ENCODE results near the gene POU2F1.
A peak's percentile ranks its signal among the peaks of the same experiment; 100 is the strongest.

Gene POU2F1

DNA sequence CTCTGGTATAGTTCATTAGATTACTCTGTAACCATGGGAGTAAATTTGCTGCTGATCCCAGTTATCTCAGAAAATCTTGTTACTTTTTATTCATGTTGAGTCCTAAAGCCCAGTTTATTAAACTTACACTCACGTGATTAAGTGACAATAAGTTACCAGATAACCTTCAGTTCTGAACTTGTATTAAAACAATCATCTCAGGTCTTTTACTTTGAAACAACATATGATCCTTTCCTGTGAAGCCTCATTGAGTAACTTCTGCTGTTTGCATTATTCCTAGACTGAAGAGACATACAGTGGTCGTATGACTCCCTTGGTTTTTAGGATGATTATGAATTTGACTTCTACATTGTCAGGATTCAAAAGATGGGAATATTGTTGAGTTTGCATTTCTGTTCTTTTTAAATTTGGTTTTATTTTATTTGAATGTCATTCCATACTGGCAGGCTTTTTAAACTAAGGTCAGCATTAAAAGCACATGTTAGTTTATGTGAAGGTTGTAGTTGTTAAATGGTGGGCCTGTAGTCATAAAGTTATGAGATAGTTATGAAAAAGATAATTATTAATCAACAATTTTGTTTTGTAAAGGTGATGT is 179.8 kb downstream of the POU2F1 start:
- Histone ChIP-seq H3K18ac (ENCODE audit: low read length) (no peak overlapping the region), H4K91ac (ENCODE audit: low read depth, low read length, poor library complexity) (no peak overlapping the region), H2BK15ac (ENCODE audit: low read length) (no peak overlapping the region), H2BK120ac (ENCODE audit: low read depth, low read length) (no peak overlapping the region), H3K4me2 (ENCODE audit: insufficient read depth, low read length, poor library complexity, severe bottlenecking) (no peak overlapping the region), H3K14ac (ENCODE audit: low read length) (no peak overlapping the region), H3K4me1 (ENCODE audit: control insufficient read depth in 2 of 2, insufficient read depth in 1 of 2, low read depth in 1 of 2, low read length in 2 of 2) (peaks cover 4 to 15% of the 10 kb centered on the region in 2 donors), H2BK12ac (ENCODE audit: low read length) (no peak overlapping the region), H2AFZ (ENCODE audit: low read length) (no peak overlapping the region), H3K36me3 (replicated peaks in 1 of 2; ENCODE audit: control insufficient read depth in 2 of 2, insufficient read depth in 2 of 2, low read length in 2 of 2) (peaks cover 6 to 69% of the 10 kb centered on the region in 2 donors), H3K4ac (ENCODE audit: low read length) (no peak overlapping the region), H3K79me1 (ENCODE audit: low read depth, low read length) (no peaks in the 10 kb centered on the region), H3K9me3 (replicated peaks in 1 of 2; ENCODE audit: control insufficient read depth in 2 of 2, insufficient read depth in 1 of 2, low read depth in 1 of 2, low read length in 2 of 2) (no peaks in the 10 kb centered on the region), H3K23ac (ENCODE audit: low read depth, low read length, poor library complexity) (no peak overlapping the region), H2BK5ac (ENCODE audit: low read length) (no peak overlapping the region), H3K4me3 (ENCODE audit: low read length in 2 of 2) (no peak overlapping the region), H3K27ac (replicated peaks; ENCODE audit: low read length) (no peak overlapping the region), H4K8ac (ENCODE audit: low read depth, low read length) (no peak overlapping the region), H3K27me3 (ENCODE audit: control insufficient read depth in 3 of 3, insufficient read depth in 3 of 3, low read depth in 1 of 3, low read length in 3 of 3) (no peaks in the 10 kb centered on the region), H2AK5ac (ENCODE audit: low read depth, low read length) (no peak overlapping the region), H3K9ac (ENCODE audit: low read depth, low read length, poor library complexity) (no peak overlapping the region)
- no CpG with 5 or more reads among the region's 2 CpGs for WGBS, 2 donors (ENCODE audit: extremely low coverage in 2 of 2, insufficient read length in 2 of 2, insufficient replicate concordance in 1 of 2)
- DNase-seq (ENCODE audit: low spot score), result no peak

DNA sequence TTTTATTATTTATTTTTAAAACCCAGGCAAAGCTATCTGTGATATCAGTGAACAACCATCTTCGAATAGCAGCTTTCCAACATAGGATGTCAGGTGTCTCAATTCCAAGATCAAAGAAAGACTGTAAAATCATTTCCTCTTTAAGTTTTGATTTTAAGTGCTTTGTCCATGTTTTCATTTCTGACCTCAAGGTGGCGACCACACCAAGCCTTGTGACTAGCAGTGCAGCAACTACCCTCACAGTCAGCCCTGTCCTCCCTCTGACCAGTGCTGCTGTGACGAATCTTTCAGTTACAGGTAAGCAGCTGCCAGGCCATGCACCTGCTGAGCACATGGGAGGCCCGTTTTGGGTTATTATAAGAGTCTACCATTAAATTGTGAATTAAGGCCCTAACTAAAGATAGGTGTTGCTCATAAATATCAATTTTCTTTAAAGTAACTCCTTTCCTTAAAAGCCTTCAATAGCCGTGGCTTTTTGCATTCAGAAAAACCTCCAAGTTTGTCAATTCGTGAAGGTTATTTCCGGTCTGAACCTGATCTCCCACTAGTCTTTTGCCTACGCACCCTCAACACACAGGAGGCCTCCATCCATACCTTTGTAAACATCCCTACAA is 180.7 kb downstream of the POU2F1 start:
- DNase-seq (ENCODE audit: low spot score), result no peak
- Histone ChIP-seq H3K23ac (ENCODE audit: low read depth, low read length, poor library complexity) (no peak overlapping the region), H3K18ac (ENCODE audit: low read length) (no peak overlapping the region), H2BK12ac (ENCODE audit: low read length) (no peak overlapping the region), H3K36me3 (replicated peaks in 1 of 2; ENCODE audit: control insufficient read depth in 2 of 2, insufficient read depth in 2 of 2, low read length in 2 of 2) (peaks cover 4 to 70% of the 10 kb centered on the region in 2 donors), H2BK15ac (ENCODE audit: low read length) (no peak overlapping the region), H3K4me1 (ENCODE audit: control insufficient read depth in 2 of 2, insufficient read depth in 1 of 2, low read depth in 1 of 2, low read length in 2 of 2) (peaks cover 4 to 15% of the 10 kb centered on the region in 2 donors), H3K4me2 (ENCODE audit: insufficient read depth, low read length, poor library complexity, severe bottlenecking) (no peak overlapping the region), H3K27ac (replicated peaks; ENCODE audit: low read length) (no peak overlapping the region), H3K4me3 (ENCODE audit: low read length in 2 of 2) (no peak overlapping the region), H3K4ac (ENCODE audit: low read length) (no peak overlapping the region), H3K14ac (ENCODE audit: low read length) (no peak overlapping the region), H2BK120ac (ENCODE audit: low read depth, low read length) (no peak overlapping the region), H4K91ac (ENCODE audit: low read depth, low read length, poor library complexity) (no peak overlapping the region), H3K27me3 (ENCODE audit: control insufficient read depth in 3 of 3, insufficient read depth in 3 of 3, low read depth in 1 of 3, low read length in 3 of 3) (no peaks in the 10 kb centered on the region), H4K8ac (ENCODE audit: low read depth, low read length) (no peak overlapping the region), H2AK5ac (ENCODE audit: low read depth, low read length) (no peak overlapping the region), H3K9ac (ENCODE audit: low read depth, low read length, poor library complexity) (no peak overlapping the region), H3K79me1 (ENCODE audit: low read depth, low read length) (no peaks in the 10 kb centered on the region), H3K9me3 (replicated peaks in 1 of 2; ENCODE audit: control insufficient read depth in 2 of 2, insufficient read depth in 1 of 2, low read depth in 1 of 2, low read length in 2 of 2) (no peaks in the 10 kb centered on the region), H2BK5ac (ENCODE audit: low read length) (no peak overlapping the region), H2AFZ (ENCODE audit: low read length) (no peak overlapping the region)
- no CpG with 5 or more reads among the region's 8 CpGs for WGBS, 2 donors (ENCODE audit: extremely low coverage in 2 of 2, insufficient read length in 2 of 2, insufficient replicate concordance in 1 of 2)

DNA sequence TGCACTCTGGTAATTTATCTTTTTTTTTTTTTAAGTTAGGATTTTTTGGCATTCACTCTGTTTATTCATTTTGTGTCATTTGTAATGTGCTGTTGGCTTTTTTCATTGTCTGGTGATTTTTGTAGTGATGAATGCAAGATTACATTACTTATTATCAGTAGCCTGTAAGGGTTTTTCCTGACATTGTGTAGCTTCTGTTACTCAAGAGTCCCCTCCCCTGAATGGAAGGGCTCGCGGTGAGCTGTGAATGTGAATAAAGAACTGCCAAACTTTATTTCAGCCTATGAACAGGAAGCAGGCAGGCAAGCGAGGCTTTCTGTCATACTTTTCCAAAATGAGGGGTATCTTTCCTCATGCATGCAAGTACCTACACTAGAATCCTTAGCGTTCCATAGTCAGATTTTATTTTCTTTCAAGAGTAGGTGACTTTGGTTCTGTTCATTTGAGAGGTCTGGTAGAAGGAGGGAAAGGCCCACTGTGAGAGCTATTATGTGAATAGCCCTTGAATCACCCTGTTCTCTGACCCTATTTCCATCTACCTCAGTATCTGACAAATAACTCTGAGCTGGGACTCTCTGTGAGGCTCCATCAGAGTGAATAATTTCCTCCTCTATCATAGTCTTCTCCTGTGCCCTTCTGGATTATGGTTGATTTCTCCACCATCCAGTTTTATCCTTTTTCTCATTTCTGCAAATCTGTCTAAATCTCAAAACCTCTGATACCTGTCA is 183.6 kb downstream of the POU2F1 start:
- Histone ChIP-seq H2BK15ac (ENCODE audit: low read length) (no peak overlapping the region), H2BK12ac (ENCODE audit: low read length) (no peak overlapping the region), H3K23ac (ENCODE audit: low read depth, low read length, poor library complexity) (no peak overlapping the region), H4K91ac (ENCODE audit: low read depth, low read length, poor library complexity) (no peak overlapping the region), H3K4me1 (ENCODE audit: control insufficient read depth in 2 of 2, insufficient read depth in 1 of 2, low read depth in 1 of 2, low read length in 2 of 2) (peaks cover 4 to 15% of the 10 kb centered on the region in 2 donors), H4K8ac (ENCODE audit: low read depth, low read length) (no peak overlapping the region), H3K4me2 (ENCODE audit: insufficient read depth, low read length, poor library complexity, severe bottlenecking) (no peak overlapping the region), H2AK5ac (ENCODE audit: low read depth, low read length) (no peak overlapping the region), H3K9ac (ENCODE audit: low read depth, low read length, poor library complexity) (no peak overlapping the region), H3K36me3 (replicated peaks in 1 of 2; ENCODE audit: control insufficient read depth in 2 of 2, insufficient read depth in 2 of 2, low read length in 2 of 2) (peaks cover 4 to 62% of the 10 kb centered on the region in 2 donors), H2BK5ac (ENCODE audit: low read length) (no peak overlapping the region), H2AFZ (ENCODE audit: low read length) (peak overlapping the region; percentile 31), H3K9me3 (replicated peaks in 1 of 2; ENCODE audit: control insufficient read depth in 2 of 2, insufficient read depth in 1 of 2, low read depth in 1 of 2, low read length in 2 of 2) (no peaks in the 10 kb centered on the region), H3K79me1 (ENCODE audit: low read depth, low read length) (no peaks in the 10 kb centered on the region), H3K4me3 (ENCODE audit: low read length in 2 of 2) (no peak overlapping the region), H3K27ac (replicated peaks; ENCODE audit: low read length) (peak overlapping the region; percentile 58), H3K4ac (ENCODE audit: low read length) (no peak overlapping the region), H2BK120ac (ENCODE audit: low read depth, low read length) (no peak overlapping the region), H3K14ac (ENCODE audit: low read length) (no peak overlapping the region), H3K27me3 (ENCODE audit: control insufficient read depth in 3 of 3, insufficient read depth in 3 of 3, low read depth in 1 of 3, low read length in 3 of 3) (no peaks in the 10 kb centered on the region), H3K18ac (ENCODE audit: low read length) (no peak overlapping the region)
- WGBS, 2 donors (ENCODE audit: extremely low coverage in 2 of 2, insufficient read length in 2 of 2, insufficient replicate concordance in 1 of 2), result no CpG with 5 or more reads among the region's 4 CpGs
- DNase-seq (ENCODE audit: low spot score), result no peak

DNA sequence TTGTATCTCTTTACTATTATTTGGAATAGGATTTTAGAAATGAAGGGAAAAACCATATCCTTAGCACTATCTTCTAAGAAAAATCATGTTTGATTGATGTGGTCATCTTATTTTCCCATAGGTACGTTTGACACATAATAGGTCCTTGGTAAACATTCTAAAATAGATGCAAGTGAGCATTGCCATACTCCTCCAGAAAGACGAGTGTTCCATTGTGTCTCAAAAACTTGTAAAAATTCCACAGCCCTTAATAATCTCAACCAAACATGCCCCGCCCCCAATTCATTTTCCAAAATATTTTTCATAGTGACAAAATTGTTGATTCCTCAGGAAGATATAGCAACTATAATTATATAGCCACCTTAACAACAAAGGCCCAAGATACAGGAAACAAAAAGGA is 184.2 kb downstream of the POU2F1 start:
- H3K79me1 ChIP-seq (ENCODE audit: low read depth, low read length), result no peaks in the 10 kb centered on the region
- no peak overlapping the region for H3K4me2 ChIP-seq (ENCODE audit: insufficient read depth, low read length, poor library complexity, severe bottlenecking)
- no peak overlapping the region for H3K27ac ChIP-seq (replicated peaks; ENCODE audit: low read length)
- no peak for DNase-seq (ENCODE audit: low spot score)
- H4K8ac ChIP-seq (ENCODE audit: low read depth, low read length), result no peak overlapping the region
- no peak overlapping the region for H3K9ac ChIP-seq (ENCODE audit: low read depth, low read length, poor library complexity)
- H2BK120ac ChIP-seq (ENCODE audit: low read depth, low read length), result no peak overlapping the region
- no CpG with 5 or more reads among the region's 3 CpGs for WGBS, 2 donors (ENCODE audit: extremely low coverage in 2 of 2, insufficient read length in 2 of 2, insufficient replicate concordance in 1 of 2)
- no peak overlapping the region for H3K23ac ChIP-seq (ENCODE audit: low read depth, low read length, poor library complexity)
- no peak overlapping the region for H2AK5ac ChIP-seq (ENCODE audit: low read depth, low read length)
- H2AFZ ChIP-seq (ENCODE audit: low read length), result no peak overlapping the region
- no peaks in the 10 kb centered on the region for H3K27me3 ChIP-seq (ENCODE audit: control insufficient read depth in 3 of 3, insufficient read depth in 3 of 3, low read depth in 1 of 3, low read length in 3 of 3)
- H3K14ac ChIP-seq (ENCODE audit: low read length), result no peak overlapping the region
- no peak overlapping the region for H2BK15ac ChIP-seq (ENCODE audit: low read length)
- H3K9me3 ChIP-seq (replicated peaks in 1 of 2; ENCODE audit: control insufficient read depth in 2 of 2, insufficient read depth in 1 of 2, low read depth in 1 of 2, low read length in 2 of 2), result no peaks in the 10 kb centered on the region
- H3K4me3 ChIP-seq (ENCODE audit: low read length in 2 of 2), result no peak overlapping the region
- H3K36me3 ChIP-seq (replicated peaks in 1 of 2; ENCODE audit: control insufficient read depth in 2 of 2, insufficient read depth in 2 of 2, low read length in 2 of 2), result peaks cover 4 to 61% of the 10 kb centered on the region in 2 donors
- H2BK12ac ChIP-seq (ENCODE audit: low read length), result no peak overlapping the region
- H2BK5ac ChIP-seq (ENCODE audit: low read length), result no peak overlapping the region
- peaks cover 4 to 15% of the 10 kb centered on the region in 2 donors for H3K4me1 ChIP-seq (ENCODE audit: control insufficient read depth in 2 of 2, insufficient read depth in 1 of 2, low read depth in 1 of 2, low read length in 2 of 2)
- H3K4ac ChIP-seq (ENCODE audit: low read length), result no peak overlapping the region
- H4K91ac ChIP-seq (ENCODE audit: low read depth, low read length, poor library complexity), result no peak overlapping the region
- H3K18ac ChIP-seq (ENCODE audit: low read length), result no peak overlapping the region
